ENCODE data around the gene LY6G6F. TPM values are rescaled to one million over a fixed set of nuclear protein-coding genes. Genes with fewer than 3 reads are reported as not detected.

LY6G6F gene
- total and polyA plus RNA-seq, 2 of the 13 experiments (the other 11 are each of a cell fraction or from before 2014, with no cell fraction given), result not detected

DNA sequence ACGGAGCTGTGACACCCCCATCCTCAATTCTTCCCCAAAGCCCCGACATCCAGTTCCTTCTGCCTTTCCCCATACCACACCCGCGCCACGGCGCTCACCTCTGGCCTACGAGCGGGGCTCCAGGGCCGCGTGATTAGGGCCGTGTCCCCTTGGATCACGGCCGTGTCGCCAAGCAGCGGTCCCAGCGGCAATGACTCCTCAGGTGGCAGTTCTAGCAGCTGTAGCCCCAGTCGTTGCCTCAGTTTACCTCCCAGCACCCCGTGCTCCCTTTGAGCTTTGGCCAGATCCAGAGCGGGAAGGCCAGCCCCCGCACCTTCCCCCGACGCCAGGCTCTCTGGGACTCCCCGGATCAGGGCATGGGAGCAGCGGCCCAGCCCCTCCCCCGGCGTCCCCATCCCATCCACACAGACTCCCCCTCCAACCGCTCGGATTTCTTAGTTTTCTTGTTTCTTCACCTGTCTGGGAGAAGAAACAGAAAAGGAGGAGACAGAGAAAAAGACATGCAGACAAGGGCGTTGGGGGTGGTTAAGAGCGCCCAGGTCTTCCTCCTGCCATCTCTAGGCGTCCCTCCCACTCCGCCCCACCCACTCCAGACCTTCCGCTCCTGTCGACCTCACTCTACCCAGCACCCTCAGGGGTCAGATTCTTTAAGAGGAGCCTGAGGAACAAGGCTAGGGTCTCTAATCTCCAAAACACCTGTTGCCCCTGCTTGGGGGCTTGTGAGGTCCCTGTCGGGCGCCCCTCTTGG is 22.3 kb downstream of the LY6G6F start, which contains the start of gene DDAH2 (continued):
- TF ChIP-seq ZNF75D (CRISPR knock-in tag; IDR thresholded peaks at IDR 0.05; ENCODE audit: borderline replicate concordance) (0 out of 2 replicates have a peak, but pooled peaks have one; percentile 50), RBFOX2 (IDR thresholded peaks at IDR 0.05; ENCODE audit: low read depth, low read length) (peak; percentile 18; the same call in 1 of the 2 replicates), ZSCAN31 (CRISPR knock-in tag; IDR thresholded peaks at IDR 0.05; ENCODE audit: low read depth) (no peak), DPF2 (CRISPR knock-in tag; IDR thresholded peaks at IDR 0.05; ENCODE audit: borderline replicate concordance, low read depth) (no peak), TCF7 (IDR thresholded peaks at IDR 0.05; ENCODE audit: low read depth) (no peak), CAMTA2 (CRISPR knock-in tag; IDR thresholded peaks at IDR 0.05; ENCODE audit: borderline replicate concordance) (0 out of 2 replicates have a peak, but pooled peaks have one; percentile 6), ZNF30 (CRISPR knock-in tag; IDR thresholded peaks at IDR 0.05) (no peak), SSRP1 (CRISPR knock-in tag; IDR thresholded peaks at IDR 0.05) (no peak), JDP2 (CRISPR knock-in tag; IDR thresholded peaks at IDR 0.05; ENCODE audit: borderline replicate concordance) (no peak), MBD4 (IDR thresholded peaks at IDR 0.05; ENCODE audit: borderline replicate concordance, low read length) (no peak), CCDC6 (CRISPR knock-in tag; IDR thresholded peaks at IDR 0.05) (no peak), CENPX (CRISPR knock-in tag; IDR thresholded peaks at IDR 0.05) (no peak), TMF1 (CRISPR knock-in tag; IDR thresholded peaks at IDR 0.05; ENCODE audit: low read depth) (no peak), ELF4 (CRISPR knock-in tag; IDR thresholded peaks at IDR 0.05; ENCODE audit: borderline replicate concordance) (no peak), MEF2D (CRISPR knock-in tag; IDR thresholded peaks at IDR 0.05) (no peak), HNRNPK (IDR thresholded peaks at IDR 0.05; ENCODE audit: low read depth, low read length, poor library complexity, severe bottlenecking) (peak; percentile 20), ZNF3 (CRISPR knock-in tag; IDR thresholded peaks at IDR 0.05) (no peak), MBNL3 (CRISPR knock-in tag; conservative IDR thresholded peaks at IDR 0.05) (no peak), GATAD1 (CRISPR knock-in tag; IDR thresholded peaks at IDR 0.05) (peak; percentile 53; the same call in 1 of the 2 replicates)
- TF ChIP-seq, protein P1, sequence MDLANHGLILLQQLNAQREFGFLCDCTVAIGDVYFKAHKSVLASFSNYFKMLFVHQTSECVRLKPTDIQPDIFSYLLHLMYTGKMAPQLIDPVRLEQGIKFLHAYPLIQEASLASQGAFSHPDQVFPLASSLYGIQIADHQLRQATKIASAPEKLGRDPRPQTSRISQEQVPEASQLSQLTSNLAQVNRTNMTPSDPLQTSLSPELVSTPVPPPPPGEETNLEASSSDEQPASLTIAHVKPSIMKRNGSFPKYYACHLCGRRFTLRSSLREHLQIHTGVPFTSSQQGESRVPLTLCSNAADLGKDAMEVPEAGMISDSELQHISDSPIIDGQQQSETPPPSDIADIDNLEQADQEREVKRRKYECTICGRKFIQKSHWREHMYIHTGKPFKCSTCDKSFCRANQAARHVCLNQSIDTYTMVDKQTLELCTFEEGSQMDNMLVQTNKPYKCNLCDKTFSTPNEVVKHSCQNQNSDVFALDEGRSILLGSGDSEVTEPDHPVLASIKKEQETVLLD (CRISPR knock-in tag; IDR thresholded peaks at IDR 0.05; ENCODE audit: low read depth), result no peak
- TF ChIP-seq, protein P2, sequence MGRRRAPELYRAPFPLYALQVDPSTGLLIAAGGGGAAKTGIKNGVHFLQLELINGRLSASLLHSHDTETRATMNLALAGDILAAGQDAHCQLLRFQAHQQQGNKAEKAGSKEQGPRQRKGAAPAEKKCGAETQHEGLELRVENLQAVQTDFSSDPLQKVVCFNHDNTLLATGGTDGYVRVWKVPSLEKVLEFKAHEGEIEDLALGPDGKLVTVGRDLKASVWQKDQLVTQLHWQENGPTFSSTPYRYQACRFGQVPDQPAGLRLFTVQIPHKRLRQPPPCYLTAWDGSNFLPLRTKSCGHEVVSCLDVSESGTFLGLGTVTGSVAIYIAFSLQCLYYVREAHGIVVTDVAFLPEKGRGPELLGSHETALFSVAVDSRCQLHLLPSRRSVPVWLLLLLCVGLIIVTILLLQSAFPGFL (CRISPR knock-in tag; IDR thresholded peaks at IDR 0.05), result no peak
- TF ChIP-seq, protein P3, sequence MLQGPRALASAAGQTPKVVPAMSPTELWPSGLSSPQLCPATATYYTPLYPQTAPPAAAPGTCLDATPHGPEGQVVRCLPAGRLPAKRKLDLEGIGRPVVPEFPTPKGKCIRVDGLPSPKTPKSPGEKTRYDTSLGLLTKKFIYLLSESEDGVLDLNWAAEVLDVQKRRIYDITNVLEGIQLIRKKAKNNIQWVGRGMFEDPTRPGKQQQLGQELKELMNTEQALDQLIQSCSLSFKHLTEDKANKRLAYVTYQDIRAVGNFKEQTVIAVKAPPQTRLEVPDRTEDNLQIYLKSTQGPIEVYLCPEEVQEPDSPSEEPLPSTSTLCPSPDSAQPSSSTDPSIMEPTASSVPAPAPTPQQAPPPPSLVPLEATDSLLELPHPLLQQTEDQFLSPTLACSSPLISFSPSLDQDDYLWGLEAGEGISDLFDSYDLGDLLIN (CRISPR knock-in tag; IDR thresholded peaks at IDR 0.05; ENCODE audit: borderline replicate concordance), result no peak
- TF ChIP-seq, protein P4, sequence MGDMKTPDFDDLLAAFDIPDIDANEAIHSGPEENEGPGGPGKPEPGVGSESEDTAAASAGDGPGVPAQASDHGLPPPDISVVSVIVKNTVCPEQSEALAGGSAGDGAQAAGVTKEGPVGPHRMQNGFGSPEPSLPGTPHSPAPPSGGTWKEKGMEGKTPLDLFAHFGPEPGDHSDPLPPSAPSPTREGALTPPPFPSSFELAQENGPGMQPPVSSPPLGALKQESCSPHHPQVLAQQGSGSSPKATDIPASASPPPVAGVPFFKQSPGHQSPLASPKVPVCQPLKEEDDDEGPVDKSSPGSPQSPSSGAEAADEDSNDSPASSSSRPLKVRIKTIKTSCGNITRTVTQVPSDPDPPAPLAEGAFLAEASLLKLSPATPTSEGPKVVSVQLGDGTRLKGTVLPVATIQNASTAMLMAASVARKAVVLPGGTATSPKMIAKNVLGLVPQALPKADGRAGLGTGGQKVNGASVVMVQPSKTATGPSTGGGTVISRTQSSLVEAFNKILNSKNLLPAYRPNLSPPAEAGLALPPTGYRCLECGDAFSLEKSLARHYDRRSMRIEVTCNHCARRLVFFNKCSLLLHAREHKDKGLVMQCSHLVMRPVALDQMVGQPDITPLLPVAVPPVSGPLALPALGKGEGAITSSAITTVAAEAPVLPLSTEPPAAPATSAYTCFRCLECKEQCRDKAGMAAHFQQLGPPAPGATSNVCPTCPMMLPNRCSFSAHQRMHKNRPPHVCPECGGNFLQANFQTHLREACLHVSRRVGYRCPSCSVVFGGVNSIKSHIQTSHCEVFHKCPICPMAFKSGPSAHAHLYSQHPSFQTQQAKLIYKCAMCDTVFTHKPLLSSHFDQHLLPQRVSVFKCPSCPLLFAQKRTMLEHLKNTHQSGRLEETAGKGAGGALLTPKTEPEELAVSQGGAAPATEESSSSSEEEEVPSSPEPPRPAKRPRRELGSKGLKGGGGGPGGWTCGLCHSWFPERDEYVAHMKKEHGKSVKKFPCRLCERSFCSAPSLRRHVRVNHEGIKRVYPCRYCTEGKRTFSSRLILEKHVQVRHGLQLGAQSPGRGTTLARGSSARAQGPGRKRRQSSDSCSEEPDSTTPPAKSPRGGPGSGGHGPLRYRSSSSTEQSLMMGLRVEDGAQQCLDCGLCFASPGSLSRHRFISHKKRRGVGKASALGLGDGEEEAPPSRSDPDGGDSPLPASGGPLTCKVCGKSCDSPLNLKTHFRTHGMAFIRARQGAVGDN (CRISPR knock-in tag; IDR thresholded peaks at IDR 0.05), result no peak
